GM12878 (cell line): ENCODE data around the gene CCDC195.

ENCODE experiments used
- CTCF ChIP-seq, 3 experiments: IDR thresholded peaks in 2 of 3; conservative IDR thresholded peaks in 1 of 3; 2 replicates each; pipeline ENCODE4 v1.5.1; 2011; ENCODE audit warnings: low read depth in 3 of 3, low read length in 3 of 3, mild to moderate bottlenecking in 3 of 3, control low read depth in 2 of 3, moderate library complexity in 2 of 3, inconsistent platforms in 1 of 3, mixed read lengths in 1 of 3; ENCODE audit not compliant: control insufficient read depth in 2 of 3, insufficient read depth in 1 of 3; ENCODE audit errors: extremely low read depth in 1 of 3
- GABPA ChIP-seq: IDR thresholded peaks from 2 replicates; pipeline ENCODE4 v1.6.1; 2014; ENCODE audit warnings: antibody characterized with exemption, low read depth, mild to moderate bottlenecking, inconsistent platforms
- KDM1A ChIP-seq: fragments of 200-600 bp; sonication (generic); IDR thresholded peaks from 2 replicates; pipeline ENCODE4 v1.6.1; 2016; ENCODE audit warnings: borderline replicate concordance
- PBX3 ChIP-seq: IDR thresholded peaks from 2 replicates; pipeline ENCODE4 v1.6.1; 2011; ENCODE audit warnings: mild to moderate bottlenecking, low read depth, low read length, moderate library complexity; ENCODE audit not compliant: insufficient replicate concordance

- TF ChIP-seq KDM1A (no peak), PBX3 (no peak), CTCF (IDR thresholded peaks at IDR 0.05 in 2 of 3, conservative IDR thresholded peaks at IDR 0.05 in 1 of 3; ENCODE audit: control insufficient read depth in 2 of 3, extremely low read depth in 1 of 3, insufficient read depth in 1 of 3, low read depth in 3 of 3, low read length in 3 of 3) (no peak), GABPA (no peak)
Observed at GRCh38 chr2:224711859-224712665, 4.1 kb downstream of the CCDC195 start.
